ENCODE results near the gene TERT.

- TF ChIP-seq HDGF (IDR thresholded peaks at IDR 0.05; ENCODE audit: borderline replicate concordance), result no peak
- no peak for TF ChIP-seq SP1 (IDR thresholded peaks at IDR 0.05)
- no peak for TF ChIP-seq FOXM1 (IDR thresholded peaks at IDR 0.05; ENCODE audit: borderline replicate concordance)
- no peak for TF ChIP-seq SUZ12 (IDR thresholded peaks at IDR 0.05)
Observed at GRCh38 chr5:1215320-1216096, 79.4 kb downstream of the TERT start.

All from HEK293T (cell line).